Left forelimb (tissue), 1 donor: ENCODE data around the gene PNPLA1.

ENCODE experiments used
- DNase-seq: peaks from one replicate; pipeline ENCODE4 v3.0.0-alpha.2; 2018; ENCODE audit warnings: low spot score

Gene PNPLA1

GRCh38 chr6:36246506-36247268 lies 23.2 kb upstream of the PNPLA1 start:
- DNase-seq = no peak

- DNase-seq = no peak
Observed at GRCh38 chr6:36247693-36248092, 22.2 kb upstream of the PNPLA1 start.

- DNase-seq = no peak
Observed at GRCh38 chr6:36248980-36249379, 20.9 kb upstream of the PNPLA1 start.

GRCh38 chr6:36249536-36249935 lies 20.3 kb upstream of the PNPLA1 start:
- no peak for DNase-seq

GRCh38 chr6:36252005-36252404 lies 17.9 kb upstream of the PNPLA1 start:
- no peak for DNase-seq

GRCh38 chr6:36263390-36264000 lies 6.4 kb upstream of the PNPLA1 start:
- DNase-seq = no peak

- DNase-seq = no peak
Observed at GRCh38 chr6:36265744-36266143, 4.1 kb upstream of the PNPLA1 start.

- no peak for DNase-seq
Observed at GRCh38 chr6:36266913-36267644, 2.8 kb upstream of the PNPLA1 start.

- no peak for DNase-seq
Observed at GRCh38 chr6:36267731-36268477, 2.0 kb upstream of the PNPLA1 start.

- DNase-seq = no peak
Observed at GRCh38 chr6:36268478-36269275, 1.2 kb upstream of the PNPLA1 start.

GRCh38 chr6:36272234-36272633 lies 2.4 kb downstream of the PNPLA1 start:
- DNase-seq = no peak

GRCh38 chr6:36273067-36273466 lies 3.2 kb downstream of the PNPLA1 start:
- DNase-seq = no peak

- no peak for DNase-seq
Observed at GRCh38 chr6:36273802-36274514, 4.1 kb downstream of the PNPLA1 start.

GRCh38 chr6:36276581-36277536 lies 7.0 kb downstream of the PNPLA1 start:
- no peak for DNase-seq

- no peak for DNase-seq
Observed at GRCh38 chr6:36277946-36278470, 8.1 kb downstream of the PNPLA1 start.

GRCh38 chr6:36280467-36280866 lies 10.6 kb downstream of the PNPLA1 start:
- no peak for DNase-seq

GRCh38 chr6:36280983-36281382 lies 11.1 kb downstream of the PNPLA1 start:
- no peak for DNase-seq

- no peak for DNase-seq
Observed at GRCh38 chr6:36283608-36284007, 13.7 kb downstream of the PNPLA1 start.

GRCh38 chr6:36284359-36284758 lies 14.5 kb downstream of the PNPLA1 start:
- no peak for DNase-seq
